Right forelimb (tissue), 1 donor: ENCODE results near the gene PRAMEF7.
"Not testable (repeated sequence)": the region's sequence is repeated elsewhere in the genome, so short reads cannot be mapped to it uniquely, and the experiment has no call there.

Experiments used
- DNase-seq: peaks from one replicate; pipeline ENCODE4 v3.0.0-alpha.2; 2018

PRAMEF7 gene

DNA sequence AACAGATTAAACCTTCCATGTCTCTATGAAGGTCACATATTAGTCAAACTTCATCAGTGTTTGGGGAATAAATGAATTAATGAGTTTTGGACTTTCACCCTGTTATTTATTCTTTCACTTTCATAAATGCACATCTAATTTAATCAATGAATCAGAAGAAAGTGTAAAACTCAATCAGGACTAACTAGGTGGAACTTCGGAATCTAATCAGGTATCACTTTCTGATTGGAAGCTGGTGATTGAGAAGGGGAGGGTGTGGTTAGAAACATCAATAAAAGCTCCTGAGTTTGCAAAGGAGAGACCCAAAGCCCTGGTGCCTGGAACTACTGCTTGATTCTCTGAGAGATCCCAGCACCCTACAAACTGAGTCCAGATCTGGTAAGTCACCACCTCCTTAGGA, at the start of gene PRAMEF7:
TSS of gene PRAMEF7 (plus strand) at position 301 of the 400 bp plus-strand sequence. CDS start 1,083 bp downstream, outside the sequence.
- not testable (repeated sequence) for DNase-seq

DNA sequence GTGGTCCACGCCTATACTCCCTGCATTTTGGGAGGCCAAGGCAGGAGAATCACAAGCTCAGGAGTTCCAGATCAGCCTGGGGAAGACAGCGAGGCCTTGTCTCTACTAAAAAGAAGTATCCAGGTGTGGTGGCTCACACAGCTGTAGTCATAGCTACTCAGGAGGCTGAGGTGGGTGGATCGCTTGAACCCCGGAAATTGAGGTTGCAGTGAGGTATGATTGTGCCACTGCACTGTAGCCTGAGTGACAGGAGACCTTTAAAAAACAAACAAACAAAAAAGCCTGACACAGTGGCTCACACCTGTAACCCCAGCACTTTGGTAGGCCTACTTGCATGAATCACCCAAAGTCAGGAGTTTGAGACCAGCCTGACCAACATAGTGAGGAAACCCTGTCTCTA, 38.0 kb upstream of the PRAMEF7 start:
- not testable (repeated sequence) for DNase-seq

DNA sequence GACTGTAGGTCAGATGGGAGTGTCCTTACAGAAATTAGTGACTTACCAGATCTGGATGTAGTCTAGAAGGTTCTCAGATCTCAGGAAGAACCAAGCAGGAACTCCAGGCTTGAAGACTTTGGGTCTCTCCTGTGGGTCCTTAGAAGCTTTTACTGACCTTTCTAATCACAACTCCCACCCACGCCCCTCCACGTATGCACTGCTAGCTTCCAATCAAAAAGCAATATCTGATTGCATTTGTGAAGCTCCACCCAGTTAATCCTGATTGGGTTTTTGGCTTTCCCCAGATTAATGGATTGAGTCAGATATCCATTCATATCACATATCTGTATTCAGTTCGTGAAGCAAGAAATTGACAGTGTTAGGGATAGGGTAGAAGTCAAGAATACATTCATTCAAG, 30.3 kb upstream of the PRAMEF7 start, which contains the start of gene PRAMEF4:
TSS of gene PRAMEF4 (minus strand) at position 101 of the 400 bp plus-strand sequence. CDS start 2,807 bp downstream, outside the sequence.
- not testable (repeated sequence) for DNase-seq

- DNase-seq = not testable (repeated sequence)
Measured at GRCh38 chr1:12898170-12898569, 18.2 kb upstream of the PRAMEF7 start, which contains the start of gene PRAMEF10. PRAMEF10 (minus strand) TSS chr1:12898270; CDS start chr1:12895847, 2,423 bp downstream.

DNA sequence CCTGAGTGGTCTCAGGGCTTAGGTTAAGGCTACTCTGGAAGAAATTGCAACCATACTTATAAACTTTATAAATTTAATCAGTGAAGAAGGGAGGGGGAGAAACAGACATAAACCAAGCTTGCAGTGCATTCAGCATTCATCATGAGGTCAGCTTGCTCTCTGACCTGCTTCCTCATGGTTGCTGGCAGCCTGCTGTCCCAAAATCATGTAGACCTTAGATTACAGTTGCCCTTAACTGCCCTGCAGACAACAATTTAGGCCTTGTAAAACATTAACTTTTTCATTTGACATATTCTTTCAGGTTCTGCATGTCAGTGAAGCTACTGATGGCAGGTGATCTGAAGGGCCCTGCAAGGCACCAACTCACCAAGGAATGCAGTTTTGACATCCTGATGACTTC, 17.2 kb upstream of the PRAMEF7 start:
- not testable (repeated sequence) for DNase-seq

DNA sequence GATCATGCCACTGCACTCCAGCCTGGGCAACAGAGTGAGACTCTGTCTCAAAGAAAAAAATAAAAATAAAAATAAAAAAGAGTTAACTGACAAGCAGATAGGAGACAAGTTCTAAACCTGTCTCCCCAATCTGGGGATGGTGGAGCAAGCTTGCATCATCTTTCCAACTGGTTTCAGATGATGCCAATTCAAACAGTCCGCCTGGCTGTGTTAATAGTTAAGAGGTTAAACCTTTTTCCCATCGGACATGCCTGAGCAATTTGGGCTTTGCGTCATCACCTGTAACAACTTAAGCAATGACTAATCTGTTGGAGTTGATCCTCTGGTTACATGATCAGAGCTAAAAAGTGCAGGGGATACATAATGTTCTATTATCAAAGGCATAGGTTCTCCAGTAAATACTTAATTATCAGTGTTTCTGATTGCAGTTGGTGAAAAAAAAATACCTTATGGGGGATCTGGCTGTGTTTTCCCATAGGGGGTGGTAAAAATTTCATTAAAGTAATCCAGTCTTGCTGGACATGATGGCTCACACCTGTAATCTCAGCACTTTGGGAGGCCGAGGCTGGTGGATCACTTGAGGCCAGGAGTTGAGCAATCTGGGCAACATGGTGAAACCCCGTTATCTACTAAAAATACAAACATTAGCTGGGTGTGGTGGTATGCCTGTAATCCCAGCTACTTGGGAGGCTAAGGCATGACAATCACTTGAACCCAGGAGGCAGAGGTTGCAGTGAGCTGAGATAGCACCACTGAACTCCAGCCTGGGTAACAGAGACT, 12.4 kb upstream of the PRAMEF7 start:
- not testable (repeated sequence) for DNase-seq

DNA sequence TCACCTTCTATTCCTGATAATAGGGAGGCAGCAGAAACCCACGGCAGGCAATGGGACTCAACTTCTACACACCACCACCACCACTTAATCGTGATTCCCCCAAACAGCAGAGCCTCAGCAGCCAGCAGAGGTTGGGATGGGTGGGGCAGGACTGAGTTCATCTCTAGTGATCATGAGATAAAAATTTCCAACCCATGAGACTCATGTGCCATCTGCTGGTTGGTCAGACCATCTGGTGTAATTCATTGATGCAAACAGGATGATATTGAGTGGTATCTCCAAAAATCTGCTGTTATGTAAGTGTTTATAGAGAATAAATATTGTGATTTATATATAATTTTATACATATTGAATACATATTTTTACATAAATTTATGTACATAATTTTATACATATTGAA, 5.3 kb downstream of the PRAMEF7 start:
- not testable (repeated sequence) for DNase-seq

- DNase-seq = not testable (repeated sequence)
Measured at GRCh38 chr1:12924368-12924767, 8.0 kb downstream of the PRAMEF7 start.

DNA sequence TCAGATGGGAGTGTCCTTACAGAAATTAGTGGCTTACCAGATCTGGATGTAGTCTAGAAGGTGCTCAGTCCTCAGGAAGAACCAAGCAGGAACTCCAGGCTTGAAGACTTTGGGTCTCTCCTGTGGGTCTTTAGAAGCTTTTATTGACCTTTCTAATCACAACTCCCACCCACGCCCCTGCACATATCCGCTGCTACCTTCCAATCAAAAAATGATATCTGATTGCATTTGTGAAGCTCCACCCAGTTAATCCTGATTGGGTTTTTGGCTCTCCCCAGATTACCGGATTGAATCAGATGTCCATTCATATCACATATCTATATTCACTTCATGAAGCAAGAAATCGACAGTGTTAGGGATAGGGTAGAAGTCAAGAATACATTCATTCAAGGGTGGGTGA, 31.1 kb downstream of the PRAMEF7 start, which contains the start of gene PRAMEF6:
TSS of gene PRAMEF6 (minus strand) at position 101 of the 400 bp plus-strand sequence. CDS start 5,062 bp downstream, outside the sequence.
- DNase-seq = not testable (repeated sequence)
